Measurements from ENCODE around the gene TMOD3. TPM values are rescaled to one million over a fixed set of nuclear protein-coding genes. Genes with fewer than 3 reads are reported as not detected.

TMOD3 gene
- total and polyA plus RNA-seq, 2 experiments from 2014 or later: 26.1 to 29.9 TPM

- no peak for TF ChIP-seq ZNF462 (CRISPR knock-in tag; IDR thresholded peaks at IDR 0.05)
Observed at GRCh38 chr15:51887887-51888592, 58.6 kb downstream of the TMOD3 start (continued).

- Mint-ChIP-seq H3K27me3 (ENCODE audit: insufficient read depth, low read depth, poor library complexity) (peaks cover 4% of the 10 kb centered on the region), H3K4me3 (no peak overlapping the region), H3K4me1 (no peaks in the 10 kb centered on the region), H3K9me3 (peaks cover 15% of the 10 kb centered on the region), H3K27ac (no peak overlapping the region; the same call in 1 of the 2 replicates), H3K36me3 (ENCODE audit: low read depth) (peaks cover 24% of the 10 kb centered on the region)
- Histone ChIP-seq H2AFZ (no peak overlapping the region), H4K20me1 (replicated peaks; ENCODE audit: insufficient read depth) (no peaks in the 10 kb centered on the region), H3K4me3 (no peak overlapping the region), H3K4me2 (no peak overlapping the region), H3K9me2 (ENCODE audit: insufficient read depth) (no peaks in the 10 kb centered on the region), H3K27ac (ENCODE audit: low read depth) (no peak overlapping the region), H3K79me2 (replicated peaks; ENCODE audit: insufficient read depth) (no peaks in the 10 kb centered on the region), H3K4me1 (ENCODE audit: insufficient read depth) (no peaks in the 10 kb centered on the region), H3F3A (replicated peaks; ENCODE audit: low read depth) (no peaks in the 10 kb centered on the region), H3K27me3 (ENCODE audit: insufficient read depth) (no peaks in the 10 kb centered on the region), H3K36me3 (ENCODE audit: insufficient read depth) (no peaks in the 10 kb centered on the region)
- DNase-seq (ENCODE audit: low spot score) (peak; percentile 55), ATAC-seq (no peak)
- TF ChIP-seq NANOG (IDR thresholded peaks at IDR 0.05; ENCODE audit: borderline replicate concordance) (no peak), EZH2phosphoT487 (IDR thresholded peaks at IDR 0.05; ENCODE audit: unreplicated experiment) (no peak), REST (IDR thresholded peaks at IDR 0.05; ENCODE audit: unreplicated experiment) (no peak), CTCF (conservative IDR thresholded peaks at IDR 0.05; ENCODE audit: low read depth in 2 of 2) (peak; percentile 56 to 93)
Observed at GRCh38 chr15:51888593-51889195, 59.2 kb downstream of the TMOD3 start.

Data from GM23338 (cell line).